HEK293 (cell line): ENCODE results near the gene NAV2.

Source experiments
- CTCF ChIA-PET: fragments of 350-600 bp; formaldehyde crosslinking; extraction: SDS; loops from one replicate; lab custom pipeline; 2021; ENCODE audit warnings: antibody characterized with exemption; lab: Yijun Ruan, JAX
- POLR2A ChIA-PET: fragments of 300-600 bp; formaldehyde crosslinking; extraction: SDS; loops from one replicate; lab custom pipeline; 2020; ENCODE audit warnings: antibody characterized with exemption, inconsistent platforms; lab: Yijun Ruan, JAX
- H3K27ac ChIP-seq: fragments of 200-500 bp; sonication (Bioruptor generic); 2 replicates; pipeline ENCODE4 v1.5.1; 2014; ENCODE audit warnings: low read depth, low read length, control low read depth, inconsistent platforms; ENCODE audit errors: extremely low read depth
- H3K36me3 ChIP-seq, 2 experiments: fragments of 200-500 bp in 1 of 2; sonication (Bioruptor generic) in 1 of 2; 1 replicate in 1 of 2; 2 replicates in 1 of 2; pipeline ENCODE4 v1.5.1; 2014 to 2017; ENCODE audit warnings: inconsistent platforms in 2 of 2, low read length in 2 of 2; ENCODE audit not compliant: control insufficient read depth in 2 of 2, insufficient read depth in 1 of 2
- H3K4me1 ChIP-seq: fragments of 200-500 bp; sonication (Bioruptor generic); 2 replicates; pipeline ENCODE4 v1.5.1; 2014; ENCODE audit warnings: mild to moderate bottlenecking, low read length, inconsistent platforms; ENCODE audit not compliant: control insufficient read depth, insufficient read depth
- H3K4me3 ChIP-seq: 2 replicates; pipeline ENCODE4 v1.5.1; 2011; ENCODE audit warnings: low read depth, mild to moderate bottlenecking, control low read depth, low read length, moderate library complexity
- H3K9me3 ChIP-seq: fragments of 200-500 bp; sonication (Bioruptor generic); 2 replicates; pipeline ENCODE4 v1.5.1; 2014; ENCODE audit warnings: low read depth, low read length, inconsistent platforms; ENCODE audit not compliant: control insufficient read depth, insufficient read depth
- EGR2 ChIP-seq: fragments of 450-650 bp; formaldehyde crosslinking; IDR thresholded peaks from 2 replicates; pipeline ENCODE4 v1.5.1; 2016; ENCODE audit warnings: low read depth, missing biosample characterization, missing genetic modification characterization
- FEZF1 ChIP-seq: fragments of 450-650 bp; formaldehyde crosslinking; IDR thresholded peaks from 2 replicates; pipeline ENCODE4 v1.5.1; 2016; ENCODE audit warnings: missing biosample characterization, missing genetic modification characterization
- KLF1 ChIP-seq: fragments of 450-650 bp; formaldehyde crosslinking; IDR thresholded peaks from 2 replicates; pipeline ENCODE4 v1.5.1; 2016; ENCODE audit warnings: missing biosample characterization, missing genetic modification characterization
- RBAK ChIP-seq: fragments of 450-650 bp; formaldehyde crosslinking; IDR thresholded peaks from 2 replicates; pipeline ENCODE4 v1.5.1; 2016; ENCODE audit warnings: missing biosample characterization, missing genetic modification characterization
- ZEB2 ChIP-seq: fragments of 450-650 bp; formaldehyde crosslinking; IDR thresholded peaks from 2 replicates; pipeline ENCODE4 v1.5.1; 2016; ENCODE audit warnings: missing biosample characterization, missing genetic modification characterization
- ZFHX2 ChIP-seq: fragments of 450-650 bp; formaldehyde crosslinking; conservative IDR thresholded peaks from 2 replicates; pipeline ENCODE4 v1.5.1; 2016; ENCODE audit warnings: missing biosample characterization, missing genetic modification characterization
- ZNF132 ChIP-seq: fragments of 450-650 bp; formaldehyde crosslinking; IDR thresholded peaks from 2 replicates; pipeline ENCODE4 v1.5.1; 2017; ENCODE audit warnings: missing biosample characterization, missing genetic modification characterization, borderline replicate concordance
- ZNF133 ChIP-seq: fragments of 450-650 bp; formaldehyde crosslinking; IDR thresholded peaks from 2 replicates; pipeline ENCODE4 v1.5.1; 2016; ENCODE audit warnings: missing biosample characterization, missing genetic modification characterization
- ZNF175 ChIP-seq: fragments of 450-650 bp; formaldehyde crosslinking; IDR thresholded peaks from 2 replicates; pipeline ENCODE4 v1.5.1; 2016; ENCODE audit warnings: missing biosample characterization, missing genetic modification characterization
- ZNF211 ChIP-seq: fragments of 450-650 bp; formaldehyde crosslinking; IDR thresholded peaks from 2 replicates; pipeline ENCODE4 v1.5.1; 2016; ENCODE audit warnings: low read depth, missing biosample characterization, missing genetic modification characterization
- ZNF223 ChIP-seq: fragments of 450-650 bp; formaldehyde crosslinking; IDR thresholded peaks from 2 replicates; pipeline ENCODE4 v1.5.1; 2016; ENCODE audit warnings: missing biosample characterization, missing genetic modification characterization
- ZNF239 ChIP-seq: fragments of 450-650 bp; formaldehyde crosslinking; IDR thresholded peaks from 2 replicates; pipeline ENCODE4 v1.5.1; 2016; ENCODE audit warnings: missing biosample characterization, missing genetic modification characterization
- ZNF292 ChIP-seq: fragments of 450-650 bp; formaldehyde crosslinking; IDR thresholded peaks from 2 replicates; pipeline ENCODE4 v1.5.1; 2016; ENCODE audit warnings: low read depth, missing biosample characterization, missing genetic modification characterization, borderline replicate concordance
- ZNF404 ChIP-seq: fragments of 450-650 bp; formaldehyde crosslinking; IDR thresholded peaks from 2 replicates; pipeline ENCODE4 v1.5.1; 2017; ENCODE audit warnings: missing biosample characterization, missing genetic modification characterization
- ZNF510 ChIP-seq: fragments of 450-650 bp; formaldehyde crosslinking; IDR thresholded peaks from 2 replicates; pipeline ENCODE4 v1.5.1; 2018; ENCODE audit warnings: mild to moderate bottlenecking, missing genetic modification characterization, missing biosample characterization; ENCODE audit not compliant: insufficient replicate concordance
- ZNF580 ChIP-seq: fragments of 450-650 bp; formaldehyde crosslinking; IDR thresholded peaks from 2 replicates; pipeline ENCODE4 v1.5.1; 2016; ENCODE audit warnings: missing biosample characterization, missing genetic modification characterization
- ZNF621 ChIP-seq: fragments of 450-650 bp; formaldehyde crosslinking; IDR thresholded peaks from 2 replicates; pipeline ENCODE4 v1.5.1; 2017; ENCODE audit warnings: missing biosample characterization, missing genetic modification characterization
- TF ChIP-seq, protein P1 (sequence below): fragments of 450-650 bp; formaldehyde crosslinking; IDR thresholded peaks from 2 replicates; pipeline ENCODE4 v1.5.1; 2016; ENCODE audit warnings: missing biosample characterization, missing genetic modification characterization
- TF ChIP-seq, protein P2 (sequence below): fragments of 450-650 bp; formaldehyde crosslinking; IDR thresholded peaks from 2 replicates; pipeline ENCODE4 v1.5.1; 2017; ENCODE audit warnings: missing biosample characterization, missing genetic modification characterization
- TF ChIP-seq, protein P3 (sequence below): fragments of 450-650 bp; formaldehyde crosslinking; IDR thresholded peaks from 2 replicates; pipeline ENCODE4 v1.5.1; 2016; ENCODE audit warnings: missing biosample characterization, missing genetic modification characterization, borderline replicate concordance

Gene NAV2

DNA sequence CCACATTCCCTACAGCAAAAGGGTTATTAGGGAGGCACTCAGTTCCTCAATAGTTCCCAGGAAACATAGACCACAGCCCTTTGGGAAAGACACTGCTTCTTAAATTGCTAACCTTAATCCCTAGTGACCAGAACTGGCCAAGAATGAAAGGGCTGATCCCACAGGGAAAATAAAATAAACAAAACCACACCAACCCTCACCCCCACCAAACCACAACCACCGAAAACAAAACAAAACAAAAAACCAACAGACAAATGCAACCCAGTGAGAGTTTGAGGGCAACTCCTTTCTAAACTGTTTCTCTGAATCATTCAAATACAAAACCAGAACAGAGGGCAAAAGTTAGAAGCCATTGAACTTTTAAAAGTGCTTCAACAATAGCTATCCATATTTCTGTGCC, 57.2 kb downstream of the NAV2 start:
- no peak overlapping the region for H3K27ac ChIP-seq

DNA sequence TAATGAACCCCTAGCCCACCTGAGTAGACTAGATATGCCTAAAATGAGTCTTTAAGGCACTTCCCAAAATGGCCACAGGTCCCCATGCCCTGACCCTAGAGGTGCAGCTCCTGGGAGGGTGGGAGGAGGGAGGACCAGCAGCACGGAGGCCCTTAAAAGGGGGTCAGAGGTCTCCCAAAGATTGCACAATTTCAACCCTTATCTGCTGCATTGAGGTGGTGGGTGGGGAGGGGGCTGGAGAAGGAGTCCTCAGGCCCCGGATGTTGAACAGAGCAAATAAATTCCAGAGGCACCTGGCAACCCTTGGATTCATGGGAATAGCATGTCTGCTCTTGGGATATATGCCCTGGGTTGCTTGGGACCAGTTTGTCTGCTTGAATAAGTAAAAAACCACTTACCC, 57.6 kb downstream of the NAV2 start:
- ChIA-PET POLR2A (no interaction called here), CTCF (interaction anchor here (0.6 kb wide), 2 partner anchors 62 to 699 kb away, joined by 3 read pairs; no protein-coding TSS in a partner anchor)
- Histone ChIP-seq H3K4me1 (peaks cover 7% of the 10 kb centered on the region; the same call in 1 of the 2 replicates), H3K36me3 (no peaks in the 10 kb centered on the region), H3K4me3 (no peak overlapping the region), H3K9me3 (no peaks in the 10 kb centered on the region), H3K27ac (no peak overlapping the region)
- no peak for TF ChIP-seq ZNF133 (tag by site-specific recombination)
- no peak for TF ChIP-seq ZNF132 (tag by site-specific recombination)
- TF ChIP-seq ZNF239 (tag by site-specific recombination): no peak
- no peak for TF ChIP-seq ZNF621 (tag by site-specific recombination)
- no peak for TF ChIP-seq ZNF510 (tag by site-specific recombination)
- no peak for TF ChIP-seq RBAK (tag by site-specific recombination)
- no peak for TF ChIP-seq ZNF580
- TF ChIP-seq, protein P1, sequence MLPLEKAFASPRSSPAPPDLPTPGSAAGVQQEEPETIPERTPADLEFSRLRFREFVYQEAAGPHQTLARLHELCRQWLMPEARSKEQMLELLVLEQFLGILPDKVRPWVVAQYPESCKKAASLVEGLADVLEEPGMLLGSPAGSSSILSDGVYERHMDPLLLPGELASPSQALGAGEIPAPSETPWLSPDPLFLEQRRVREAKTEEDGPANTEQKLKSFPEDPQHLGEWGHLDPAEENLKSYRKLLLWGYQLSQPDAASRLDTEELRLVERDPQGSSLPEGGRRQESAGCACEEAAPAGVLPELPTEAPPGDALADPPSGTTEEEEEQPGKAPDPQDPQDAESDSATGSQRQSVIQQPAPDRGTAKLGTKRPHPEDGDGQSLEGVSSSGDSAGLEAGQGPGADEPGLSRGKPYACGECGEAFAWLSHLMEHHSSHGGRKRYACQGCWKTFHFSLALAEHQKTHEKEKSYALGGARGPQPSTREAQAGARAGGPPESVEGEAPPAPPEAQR (tag by site-specific recombination): no peak
- no peak for TF ChIP-seq ZNF223 (tag by site-specific recombination)
- TF ChIP-seq, protein P2, sequence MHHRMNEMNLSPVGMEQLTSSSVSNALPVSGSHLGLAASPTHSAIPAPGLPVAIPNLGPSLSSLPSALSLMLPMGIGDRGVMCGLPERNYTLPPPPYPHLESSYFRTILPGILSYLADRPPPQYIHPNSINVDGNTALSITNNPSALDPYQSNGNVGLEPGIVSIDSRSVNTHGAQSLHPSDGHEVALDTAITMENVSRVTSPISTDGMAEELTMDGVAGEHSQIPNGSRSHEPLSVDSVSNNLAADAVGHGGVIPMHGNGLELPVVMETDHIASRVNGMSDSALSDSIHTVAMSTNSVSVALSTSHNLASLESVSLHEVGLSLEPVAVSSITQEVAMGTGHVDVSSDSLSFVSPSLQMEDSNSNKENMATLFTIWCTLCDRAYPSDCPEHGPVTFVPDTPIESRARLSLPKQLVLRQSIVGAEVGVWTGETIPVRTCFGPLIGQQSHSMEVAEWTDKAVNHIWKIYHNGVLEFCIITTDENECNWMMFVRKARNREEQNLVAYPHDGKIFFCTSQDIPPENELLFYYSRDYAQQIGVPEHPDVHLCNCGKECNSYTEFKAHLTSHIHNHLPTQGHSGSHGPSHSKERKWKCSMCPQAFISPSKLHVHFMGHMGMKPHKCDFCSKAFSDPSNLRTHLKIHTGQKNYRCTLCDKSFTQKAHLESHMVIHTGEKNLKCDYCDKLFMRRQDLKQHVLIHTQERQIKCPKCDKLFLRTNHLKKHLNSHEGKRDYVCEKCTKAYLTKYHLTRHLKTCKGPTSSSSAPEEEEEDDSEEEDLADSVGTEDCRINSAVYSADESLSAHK (tag by site-specific recombination): no peak
- no peak for TF ChIP-seq KLF1
- TF ChIP-seq ZNF292 (tag by site-specific recombination): no peak
- no peak for TF ChIP-seq ZNF175 (tag by site-specific recombination)
- TF ChIP-seq ZNF211 (tag by site-specific recombination): no peak
- TF ChIP-seq, protein P3, sequence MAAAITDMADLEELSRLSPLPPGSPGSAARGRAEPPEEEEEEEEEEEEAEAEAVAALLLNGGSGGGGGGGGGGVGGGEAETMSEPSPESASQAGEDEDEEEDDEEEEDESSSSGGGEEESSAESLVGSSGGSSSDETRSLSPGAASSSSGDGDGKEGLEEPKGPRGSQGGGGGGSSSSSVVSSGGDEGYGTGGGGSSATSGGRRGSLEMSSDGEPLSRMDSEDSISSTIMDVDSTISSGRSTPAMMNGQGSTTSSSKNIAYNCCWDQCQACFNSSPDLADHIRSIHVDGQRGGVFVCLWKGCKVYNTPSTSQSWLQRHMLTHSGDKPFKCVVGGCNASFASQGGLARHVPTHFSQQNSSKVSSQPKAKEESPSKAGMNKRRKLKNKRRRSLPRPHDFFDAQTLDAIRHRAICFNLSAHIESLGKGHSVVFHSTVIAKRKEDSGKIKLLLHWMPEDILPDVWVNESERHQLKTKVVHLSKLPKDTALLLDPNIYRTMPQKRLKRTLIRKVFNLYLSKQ (tag by site-specific recombination): no peak

More for the DNA sequence above, 57.2 kb downstream of the NAV2 start:
- Histone ChIP-seq H3K4me1 (peaks cover 7% of the 10 kb centered on the region; the same call in 1 of the 2 replicates), H3K36me3 (no peaks in the 10 kb centered on the region), H3K9me3 (no peaks in the 10 kb centered on the region), H3K4me3 (no peak overlapping the region)
- no peak for TF ChIP-seq ZNF133 (tag by site-specific recombination)
- no peak for TF ChIP-seq ZNF404 (tag by site-specific recombination)
- TF ChIP-seq EGR2 (tag by site-specific recombination): peak; percentile 69
- TF ChIP-seq ZFHX2 (tag by site-specific recombination): peak; percentile 66
- TF ChIP-seq ZEB2 (tag by site-specific recombination): no peak
- 0 out of 2 replicates have a peak, but pooled peaks have one; percentile 20 for TF ChIP-seq FEZF1 (tag by site-specific recombination)
- POLR2A ChIA-PET: no interaction called here
- CTCF ChIA-PET: no interaction called here
